IMR-90 (cell line): ENCODE measurements around the gene CYP11A1. TPM values are rescaled to one million over a fixed set of nuclear protein-coding genes. Genes with fewer than 3 reads are reported as not detected.
A peak's percentile ranks its signal among the peaks of the same experiment; 100 is the strongest.

ENCODE experiments used
- ATAC-seq: fragments of 200-7000 bp; cut with Tn5 transposase; 2 replicates; pipeline ENCODE4 v1.9.1; 2020; ENCODE audit warnings: low read depth, mild to moderate bottlenecking, moderate library complexity
- BruUV-seq: library from RNA; stranded (reverse); fragments of 400-500 nt; replicated peaks from 2 replicates; lab custom pipeline; 2021; lab: Mats Ljungman, UMichigan
- CTCF ChIA-PET: fragments of 300-600 bp; formaldehyde crosslinking; extraction: SDS; loops from one replicate; lab custom pipeline; 2021; ENCODE audit warnings: antibody characterized with exemption; lab: Yijun Ruan, JAX
- POLR2A ChIA-PET: fragments of 300-600 bp; sonication (Branson Sonifier 250); formaldehyde crosslinking; loops from one replicate; lab custom pipeline; 2022; ENCODE audit warnings: antibody characterized with exemption; ENCODE audit not compliant: unreplicated experiment; lab: Charles Lee
- DNase-seq: peaks from one replicate; pipeline ENCODE4 v3.0.0; 2013
- H2AFZ ChIP-seq: replicated peaks from 2 replicates; pipeline ENCODE3; 2013; ENCODE audit warnings: low read length, mild to moderate bottlenecking; ENCODE audit not compliant: poor library complexity
- H2AK5ac ChIP-seq: 2 replicates; pipeline ENCODE4 v1.6.1; 2013; ENCODE audit warnings: low read depth, low read length, inconsistent platforms
- H2AK9ac ChIP-seq: replicated peaks from 2 replicates; pipeline ENCODE3; 2013; ENCODE audit warnings: mild to moderate bottlenecking, low read depth, low read length, moderate library complexity; ENCODE audit not compliant: poor library complexity
- H2BK120ac ChIP-seq: 2 replicates; pipeline ENCODE4 v1.6.1; 2013; ENCODE audit warnings: low read depth, low read length, inconsistent platforms
- H2BK15ac ChIP-seq: 3 replicates; pipeline ENCODE4 v1.6.1; 2013; ENCODE audit warnings: low read depth, low read length, inconsistent platforms
- H2BK20ac ChIP-seq: 2 replicates; pipeline ENCODE4 v1.6.1; 2013; ENCODE audit warnings: low read depth, mild to moderate bottlenecking, inconsistent platforms, low read length, moderate library complexity
- H2BK5ac ChIP-seq: 2 replicates; pipeline ENCODE4 v1.6.1; 2013; ENCODE audit warnings: mild to moderate bottlenecking, low read depth, low read length, inconsistent platforms; ENCODE audit not compliant: poor library complexity, severe bottlenecking
- H3K14ac ChIP-seq: replicated peaks from 2 replicates; pipeline ENCODE4 v1.6.1; 2013; ENCODE audit warnings: low read depth, low read length, inconsistent platforms
- H3K18ac ChIP-seq: 2 replicates; pipeline ENCODE4 v1.6.1; 2013; ENCODE audit warnings: low read depth, low read length, control low read depth
- H3K23ac ChIP-seq: 2 replicates; pipeline ENCODE4 v1.6.1; 2013; ENCODE audit warnings: low read depth, low read length, inconsistent platforms
- H3K27ac ChIP-seq: 2 replicates; pipeline ENCODE4 v1.5.1; 2013; ENCODE audit warnings: mild to moderate bottlenecking, control low read depth, low read length; ENCODE audit not compliant: insufficient read depth
- H3K27me3 ChIP-seq: 2 replicates; pipeline ENCODE4 v1.6.1; 2013; ENCODE audit warnings: low read length; ENCODE audit not compliant: control insufficient read depth, insufficient read depth
- H3K36me3 ChIP-seq: 2 replicates; pipeline ENCODE4 v1.6.1; 2013; ENCODE audit warnings: low read length, mixed read lengths; ENCODE audit not compliant: control insufficient read depth, insufficient read depth
- H3K4ac ChIP-seq: 2 replicates; pipeline ENCODE4 v1.6.1; 2013; ENCODE audit warnings: low read depth, low read length, inconsistent platforms
- H3K4me1 ChIP-seq: 2 replicates; pipeline ENCODE4 v1.6.1; 2013; ENCODE audit warnings: low read length, mixed read lengths; ENCODE audit not compliant: control insufficient read depth, insufficient read depth
- H3K4me2 ChIP-seq: 2 replicates; pipeline ENCODE4 v1.6.1; 2013; ENCODE audit warnings: low read depth, mild to moderate bottlenecking, control low read depth, low read length, moderate library complexity
- H3K4me3 ChIP-seq: 2 replicates; pipeline ENCODE4 v1.5.1; 2013; ENCODE audit warnings: low read depth, mild to moderate bottlenecking, control low read depth, low read length, moderate library complexity; ENCODE audit not compliant: insufficient read depth
- H3K56ac ChIP-seq: 2 replicates; pipeline ENCODE4 v1.6.1; 2013; ENCODE audit warnings: low read length, inconsistent platforms; ENCODE audit not compliant: insufficient read depth; ENCODE audit errors: extremely low read depth
- H3K79me1 ChIP-seq, 2 experiments: 2 replicates each; pipeline ENCODE4 v1.6.1; 2013; ENCODE audit warnings: low read length in 2 of 2, inconsistent platforms in 1 of 2, low read depth in 1 of 2
- H3K9ac ChIP-seq: 2 replicates; pipeline ENCODE4 v1.6.1; 2013; ENCODE audit warnings: low read depth, low read length, control low read depth
- H3K9me1 ChIP-seq: 2 replicates; pipeline ENCODE4 v1.6.1; 2013; ENCODE audit warnings: low read length, inconsistent platforms; ENCODE audit not compliant: insufficient read depth
- H3K9me3 ChIP-seq: 2 replicates; pipeline ENCODE4 v1.6.1; 2013; ENCODE audit warnings: low read length; ENCODE audit not compliant: control insufficient read depth, insufficient read depth
- H4K20me1 ChIP-seq: 2 replicates; pipeline ENCODE4 v1.6.1; 2013; ENCODE audit warnings: low read length, inconsistent platforms; ENCODE audit not compliant: insufficient read depth
- H4K5ac ChIP-seq: 2 replicates; pipeline ENCODE4 v1.6.1; 2013; ENCODE audit warnings: mild to moderate bottlenecking, low read depth, low read length, control low read depth
- H4K8ac ChIP-seq, 2 experiments: 2 replicates each; pipeline ENCODE4 v1.6.1; 2013; ENCODE audit warnings: low read depth in 2 of 2, low read length in 2 of 2, control low read depth in 1 of 2, inconsistent platforms in 1 of 2
- H4K91ac ChIP-seq: 2 replicates; pipeline ENCODE4 v1.6.1; 2013; ENCODE audit warnings: low read depth, low read length, inconsistent platforms; ENCODE audit not compliant: insufficient read depth
- BHLHE40 ChIP-seq: fragments of 150-350 bp; IDR thresholded peaks from 2 replicates; pipeline ENCODE4 v1.6.1; 2016; ENCODE audit warnings: mild to moderate bottlenecking, low read depth, low read length
- MAFK ChIP-seq: IDR thresholded peaks from 2 replicates; pipeline ENCODE4 v1.6.1; 2012; ENCODE audit warnings: low read depth, low read length, improper control_type of control experiment
- POLR2A ChIP-seq: IDR thresholded peaks from 2 replicates; pipeline ENCODE4 v1.6.1; 2012; ENCODE audit warnings: mild to moderate bottlenecking, low read depth, low read length
- WGBS, 2 experiments: methylation state at CpG; one replicate each; pipeline versions ENCODE4 v1.1.5 to v1.1.7; 2013; ENCODE audit warnings: missing lambda C conversion rate in 2 of 2; ENCODE audit not compliant: insufficient read length in 1 of 2; ENCODE audit errors: extremely low coverage in 2 of 2; 5-methylcytosine and 5-hydroxymethylcytosine counted together
- dilution Hi-C: fragments of 300-500 bp; cut with HindIII; formaldehyde crosslinking; loops from one replicate; pipeline ENCODE4 v1.14.3; 2018; ENCODE audit warnings: low sequenced_read_pairs; ENCODE audit not compliant: unreplicated experiment
- in situ Hi-C: fragments of 300-500 bp; cut with MboI; formaldehyde crosslinking; loops from 3 replicates; pipeline ENCODE4 v1.14.3; 2019; ENCODE audit warnings: low sequenced_read_pairs, inconsistent platforms, mixed read lengths
- intact Hi-C: fragments of 100-400 bp; cut with micrococcal nuclease; formaldehyde crosslinking; loops from 2 replicates; pipeline ENCODE4 v1.10.0; 2022
- polyA plus RNA-seq, 3 experiments: library from polyadenylated mRNA; depleted of rRNA; stranded (reverse); fragments of >200 nt; gene quantifications; 2 replicates each; pipeline ENCODE4 v1.2.3, GENCODE V29; 2012; ENCODE audit warnings: low replicate concordance in 1 of 3
- total RNA-seq: library from RNA; depleted of rRNA; stranded (reverse); fragments of >200 nt; gene quantifications from 2 replicates; pipeline ENCODE4 v1.2.3, GENCODE V29; 2012

CYP11A1 gene
- total and polyA plus RNA-seq, 2 of the 4 experiments (the other 2 are of a cell fraction), result 0.18 to 0.50 TPM

DNA sequence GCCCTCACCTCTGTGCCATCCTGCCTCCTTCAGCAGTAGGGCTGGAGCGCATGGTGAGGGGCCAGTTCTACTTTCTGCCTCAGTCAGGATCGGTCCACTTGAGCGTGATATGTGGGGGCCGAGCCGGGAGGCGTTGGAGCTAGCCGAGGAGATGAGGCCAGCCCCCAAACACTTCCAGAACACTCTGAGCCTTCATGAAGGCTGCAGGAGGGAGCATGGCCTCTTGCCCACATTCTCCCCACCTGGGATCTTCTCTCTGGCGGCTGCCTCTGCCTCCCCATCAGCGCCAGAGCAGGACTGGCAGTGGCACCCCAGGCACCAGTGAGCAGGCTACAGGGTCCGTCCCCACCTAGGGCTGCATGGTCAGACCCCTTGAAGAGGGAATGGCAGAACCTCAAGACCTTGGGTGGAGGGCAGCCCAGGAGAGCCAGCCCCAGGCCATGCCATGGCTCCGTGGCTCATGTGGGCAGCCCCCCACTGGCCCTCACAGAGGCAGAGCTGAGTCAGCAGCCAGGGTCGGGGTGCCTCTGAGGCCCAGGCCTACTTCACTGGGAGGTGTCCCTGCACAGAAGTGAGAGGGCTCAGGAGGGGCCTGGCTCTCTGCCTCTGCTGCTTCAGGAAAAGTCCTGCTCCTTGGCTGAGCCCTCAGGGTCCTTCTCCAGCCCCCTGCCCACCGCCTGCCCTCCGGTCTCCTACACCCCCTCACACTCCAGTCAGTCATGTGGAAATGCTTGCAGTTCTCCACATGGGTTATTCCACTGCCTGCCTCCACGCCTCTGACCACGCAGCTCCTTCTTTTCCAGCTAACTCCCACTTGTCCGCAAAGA is 28.1 kb upstream of the CYP11A1 start:
- Histone ChIP-seq H3K18ac (peak overlapping the region; percentile 34; the same call in 1 of the 2 replicates), H3K9ac (no peak overlapping the region), H3K14ac (peak overlapping the region; percentile 85), H4K5ac (peak overlapping the region; percentile 87; the same call in 1 of the 2 replicates), H2BK20ac (peak overlapping the region; percentile 93), H3K79me1 (peaks cover 0 to 30% of the 10 kb centered on the region in 2 experiments; a peak in 3 of 4 replicates), H4K20me1 (no peaks in the 10 kb centered on the region), H3K23ac (peak overlapping the region; percentile 75; the same call in 1 of the 2 replicates), H3K9me3 (no peaks in the 10 kb centered on the region), H3K4me3 (no peak overlapping the region), H4K91ac (peak overlapping the region; percentile 84), H3K9me1 (peaks cover 47% of the 10 kb centered on the region), H4K8ac (peak overlapping the region; percentile 76 to 89; a peak in 3 of 4 replicates), H3K27ac (no peak overlapping the region; the same call in 1 of the 2 replicates), H3K4me1 (peaks cover 44% of the 10 kb centered on the region), H2BK120ac (peak overlapping the region; percentile 76), H3K4ac (peak overlapping the region; percentile 96), H2AK9ac (peak overlapping the region; percentile 93), H3K27me3 (no peaks in the 10 kb centered on the region), H2BK5ac (peak overlapping the region; percentile 93), H3K36me3 (no peaks in the 10 kb centered on the region), H3K56ac (no peak overlapping the region), H3K4me2 (no peak overlapping the region), H2AFZ (peak overlapping the region; percentile 76), H2BK15ac (peak overlapping the region; percentile 73; the same call in 1 of the 3 replicates), H2AK5ac (peak overlapping the region; percentile 92)
- dilution Hi-C loops, result no loop called here
- TF ChIP-seq POLR2A, result 0 out of 2 replicates have a peak, but pooled peaks have one; percentile 1
- no peak for TF ChIP-seq BHLHE40
- TF ChIP-seq MAFK, result peak; percentile 42; the same call in 1 of the 2 replicates
- WGBS, 2 experiments, result 93% methylated on average over 12 of the region's 17 CpGs; no CpG with 5 or more reads in 1 of the 2 experiments
- in situ Hi-C loops, result no loop called here
- no TSS peak for BruUV-seq
- DNase-seq, result no peak
- CTCF ChIA-PET, result no interaction called here
- POLR2A ChIA-PET, result no interaction called here
- intact Hi-C loops, result no loop called here
- ATAC-seq, result no peak; the same call in 1 of the 2 replicates
